H1 (cell line): ENCODE results near the gene ACSF3. TPM values are rescaled to one million over a fixed set of nuclear protein-coding genes. Genes with fewer than 3 reads are reported as not detected.

Experiments
- CHD7 ChIP-seq: fragments of 300-600 bp; sonication (generic); IDR thresholded peaks from 2 replicates; pipeline ENCODE4 v1.7.1; 2012; ENCODE audit warnings: low read length, moderate library complexity, mild to moderate bottlenecking, inconsistent platforms; ENCODE audit not compliant: insufficient replicate concordance
- NANOG ChIP-seq: IDR thresholded peaks from 2 replicates; pipeline ENCODE4 v1.6.1; 2011; ENCODE audit warnings: low read length, low read depth, mild to moderate bottlenecking, inconsistent platforms; ENCODE audit not compliant: insufficient read depth, poor library complexity, severe bottlenecking
- SUZ12 ChIP-seq: fragments of 200-600 bp; sonication (generic); IDR thresholded peaks from 2 replicates; pipeline ENCODE4 v1.6.1; 2012; ENCODE audit warnings: mild to moderate bottlenecking, inconsistent platforms, low read length, moderate library complexity, mixed read lengths
- YY1 ChIP-seq: IDR thresholded peaks from 2 replicates; pipeline ENCODE4 v1.6.1; 2011; ENCODE audit warnings: low read depth, mild to moderate bottlenecking, low read length
- polyA plus RNA-seq, 7 experiments: library from polyadenylated mRNA; depleted of rRNA in 3 of 7; stranded (reverse) in 5 of 7; unstranded in 2 of 7; fragments of >200 nt in 5 of 7; fragments of 200-250 nt in 2 of 7; gene quantifications; 1 replicate in 5 of 7; 2 replicates in 1 of 7; 4 replicates in 1 of 7; pipeline versions ENCODE4 v1.2.1 to v1.2.3, GENCODE V29; 2011 to 2013; ENCODE audit warnings: missing spikeins in 2 of 7, mixed read lengths in 2 of 7
- total RNA-seq: library from RNA; stranded (reverse); fragmentation: NEBNext Ultra II Directional; extraction: Animal tissue kit (Norgen Biotek cat#: 25700); gene quantifications from 2 replicates; pipeline ENCODE4 v1.2.1, GENCODE V29; 2021

Gene ACSF3
- total and polyA plus RNA-seq, 2 of the 8 experiments (the other 6 are each of a cell fraction or from before 2014, with no cell fraction given), result 15.6 to 22.9 TPM

- no peak for TF ChIP-seq NANOG
- no peak for TF ChIP-seq YY1
- TF ChIP-seq SUZ12, result no peak
- no peak for TF ChIP-seq CHD7
- TF ChIP-seq, all 59 proteins: peak for 0
Measured at GRCh38 chr16:89052191-89052889, 41.3 kb upstream of the ACSF3 start (continued).
